AG09319 (cell line): Measurements from ENCODE around the gene PGBD5.

Source experiments
- DNase-seq: peaks from one replicate; pipeline ENCODE4 v3.0.0-alpha.2; 2010; ENCODE audit warnings: low read depth; ENCODE audit errors: extremely low read depth
- CTCF ChIP-seq: IDR thresholded peaks from 2 replicates; pipeline ENCODE4 v1.5.1; 2011; ENCODE audit warnings: low read depth, mild to moderate bottlenecking, inconsistent platforms, low read length, moderate library complexity

Gene PGBD5

GRCh38 chr1:230350208-230350921 is 75.8 kb downstream of the PGBD5 start:
- no peak for DNase-seq
- no peak for TF ChIP-seq CTCF

- DNase-seq: no peak
- no peak for TF ChIP-seq CTCF
Measured at GRCh38 chr1:230349020-230349393, 77.1 kb downstream of the PGBD5 start.

- no peak for DNase-seq
- TF ChIP-seq CTCF: no peak
Measured at GRCh38 chr1:230348386-230349019, 77.6 kb downstream of the PGBD5 start.

- no peak for DNase-seq
- TF ChIP-seq CTCF: no peak
Measured at GRCh38 chr1:230347896-230348295, 78.2 kb downstream of the PGBD5 start.

GRCh38 chr1:230345139-230345885 is 80.8 kb downstream of the PGBD5 start:
- no peak for DNase-seq
- TF ChIP-seq CTCF: no peak

- TF ChIP-seq CTCF: no peak
Measured at GRCh38 chr1:230342699-230343098, 83.4 kb downstream of the PGBD5 start.

GRCh38 chr1:230342019-230342418 is 84.1 kb downstream of the PGBD5 start:
- DNase-seq: no peak
- no peak for TF ChIP-seq CTCF

More at GRCh38 chr1:230342699-230343098, 83.4 kb downstream of the PGBD5 start:
- no peak for DNase-seq
